ENCODE measurements around the gene COMT.

Gene COMT

GRCh38 chr22:19959043-19959586, 17.5 kb downstream of the COMT start:
- no peak for DNase-seq

- DNase-seq, result no peak
Measured at GRCh38 chr22:19959587-19960490, 18.3 kb downstream of the COMT start.

GRCh38 chr22:19960491-19961200, 19.1 kb downstream of the COMT start:
- no peak for DNase-seq

GRCh38 chr22:19961201-19961580, 19.6 kb downstream of the COMT start:
- no peak for DNase-seq

GRCh38 chr22:19961868-19962245, 20.3 kb downstream of the COMT start:
- no peak for DNase-seq

GRCh38 chr22:19962246-19962908, 20.8 kb downstream of the COMT start:
- DNase-seq, result peak; percentile 59

GRCh38 chr22:19962909-19963806, 21.6 kb downstream of the COMT start:
- no peak for DNase-seq

GRCh38 chr22:19963863-19964642, 22.5 kb downstream of the COMT start:
- DNase-seq, result no peak

- no peak for DNase-seq
Measured at GRCh38 chr22:19964701-19965386, 23.3 kb downstream of the COMT start.

GRCh38 chr22:19965771-19966709, 24.5 kb downstream of the COMT start:
- DNase-seq, result no peak

GRCh38 chr22:19966908-19967750, 25.6 kb downstream of the COMT start:
- no peak for DNase-seq

- DNase-seq, result no peak
Measured at GRCh38 chr22:19967850-19968449, 26.4 kb downstream of the COMT start.

- no peak for DNase-seq
Measured at GRCh38 chr22:19968450-19968891, 26.9 kb downstream of the COMT start.

GRCh38 chr22:19969141-19969928, 27.8 kb downstream of the COMT start:
- DNase-seq, result no peak

- no peak for DNase-seq
Measured at GRCh38 chr22:19970031-19970478, 28.5 kb downstream of the COMT start.

GRCh38 chr22:19970479-19971275, 29.1 kb downstream of the COMT start:
- DNase-seq, result peak; percentile 78

Measured in CD4-positive, alpha-beta T cell treated with Interleukin-21 for 1 hour (primary cell).